ENCODE data around the gene EIF5.

- TF ChIP-seq CTCF (IDR thresholded peaks at IDR 0.05; ENCODE audit: low read depth, low read length, missing input control) (no peak), GABPA (IDR thresholded peaks at IDR 0.05 in 1 of 2, conservative IDR thresholded peaks at IDR 0.05 in 1 of 2) (no peak)
Observed at GRCh38 chr14:103385929-103386712, 52.1 kb downstream of the EIF5 start.

Data from liver (tissue), 3 donors.